ENCODE measurements around the gene HMOX1.

- no peak for TF ChIP-seq CTCF (IDR thresholded peaks at IDR 0.05)
- no peak for TF ChIP-seq POLR2A (IDR thresholded peaks at IDR 0.05)
- TF ChIP-seq EP300 (IDR thresholded peaks at IDR 0.05) = no peak
Observed at GRCh38 chr22:35397095-35397904, 16.4 kb downstream of the HMOX1 start.
